ENCODE results near the gene DDX59. TPM values are rescaled to one million over a fixed set of nuclear protein-coding genes. Genes with fewer than 3 reads are reported as not detected.

Gene DDX59
- polyA plus RNA-seq, 1 donor = 17.6 TPM

GRCh38 chr1:200671235-200671786, 1.6 kb upstream of the DDX59 start:
- DNase-seq (ENCODE audit: low read depth) = no peak

GRCh38 chr1:200670242-200671118, 773 bp upstream of the DDX59 start:
- peak; percentile 45 for DNase-seq (ENCODE audit: low read depth)

- no peak for DNase-seq (ENCODE audit: low read depth)
Measured at GRCh38 chr1:200668514-200669313, 993 bp downstream of the DDX59 start.

GRCh38 chr1:200666309-200666708, 3.4 kb downstream of the DDX59 start:
- no peak for DNase-seq (ENCODE audit: low read depth)

GRCh38 chr1:200665861-200666260, 3.8 kb downstream of the DDX59 start:
- DNase-seq (ENCODE audit: low read depth) = no peak

GRCh38 chr1:200660719-200661118, 9.0 kb downstream of the DDX59 start:
- DNase-seq (ENCODE audit: low read depth) = no peak

- DNase-seq (ENCODE audit: low read depth) = no peak
Measured at GRCh38 chr1:200659269-200659668, 10.4 kb downstream of the DDX59 start.

- no peak for DNase-seq (ENCODE audit: low read depth)
Measured at GRCh38 chr1:200658037-200658818, 11.5 kb downstream of the DDX59 start.

GRCh38 chr1:200654660-200655059, 15.0 kb downstream of the DDX59 start:
- no peak for DNase-seq (ENCODE audit: low read depth)

GRCh38 chr1:200653022-200653462, 16.7 kb downstream of the DDX59 start:
- DNase-seq (ENCODE audit: low read depth) = no peak

GRCh38 chr1:200652378-200652777, 17.3 kb downstream of the DDX59 start:
- no peak for DNase-seq (ENCODE audit: low read depth)

- no peak for DNase-seq (ENCODE audit: low read depth)
Measured at GRCh38 chr1:200646515-200646914, 23.2 kb downstream of the DDX59 start.

- DNase-seq (ENCODE audit: low read depth) = no peak
Measured at GRCh38 chr1:200644021-200644420, 25.7 kb downstream of the DDX59 start.

- DNase-seq (ENCODE audit: low read depth) = no peak
Measured at GRCh38 chr1:200642481-200642880, 27.2 kb downstream of the DDX59 start.

- no peak for DNase-seq (ENCODE audit: low read depth)
Measured at GRCh38 chr1:200640963-200641401, 28.7 kb downstream of the DDX59 start.

GRCh38 chr1:200640373-200640962, 29.2 kb downstream of the DDX59 start:
- no peak for DNase-seq (ENCODE audit: low read depth)

- no peak for DNase-seq (ENCODE audit: low read depth)
Measured at GRCh38 chr1:200638073-200638472, 31.6 kb downstream of the DDX59 start.

- DNase-seq (ENCODE audit: low read depth) = no peak
Measured at GRCh38 chr1:200636681-200637080, 33.0 kb downstream of the DDX59 start.

GRCh38 chr1:200634261-200635122, 35.2 kb downstream of the DDX59 start:
- no peak for DNase-seq (ENCODE audit: low read depth)

- no peak for DNase-seq (ENCODE audit: low read depth)
Measured at GRCh38 chr1:200631375-200631774, 38.3 kb downstream of the DDX59 start.
